Stromal cell of bone marrow (primary cell): ENCODE data around the gene FIZ1.
"Not testable (repeated sequence)": the region's sequence is repeated elsewhere in the genome, so short reads cannot be mapped to it uniquely, and the experiment has no call there.

Experiments used
- DNase-seq: peaks from one replicate; pipeline ENCODE4 v3.0.0-alpha.2; 2012; ENCODE audit warnings: low read depth

FIZ1 gene

DNA sequence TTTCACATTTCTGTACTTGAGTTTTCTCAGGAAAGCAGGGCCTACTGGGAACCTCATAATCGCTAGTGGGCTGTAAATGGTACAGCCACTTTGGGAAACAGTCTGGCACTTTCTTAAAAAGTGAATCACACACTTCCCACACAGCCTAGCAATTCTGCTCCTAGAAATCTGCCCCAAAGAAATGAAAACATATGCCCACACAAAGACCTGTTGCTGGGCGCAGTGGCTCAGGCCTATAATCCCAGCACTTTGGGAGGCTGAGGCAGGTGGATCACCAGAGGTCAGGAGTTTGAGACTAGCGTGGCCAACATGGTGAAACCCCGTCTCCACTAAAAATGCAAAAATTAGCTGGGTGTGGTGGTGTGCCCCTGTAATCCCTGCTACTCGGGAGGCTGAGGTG lies 29.8 kb downstream of the FIZ1 start:
- DNase-seq = not testable (repeated sequence)

DNA sequence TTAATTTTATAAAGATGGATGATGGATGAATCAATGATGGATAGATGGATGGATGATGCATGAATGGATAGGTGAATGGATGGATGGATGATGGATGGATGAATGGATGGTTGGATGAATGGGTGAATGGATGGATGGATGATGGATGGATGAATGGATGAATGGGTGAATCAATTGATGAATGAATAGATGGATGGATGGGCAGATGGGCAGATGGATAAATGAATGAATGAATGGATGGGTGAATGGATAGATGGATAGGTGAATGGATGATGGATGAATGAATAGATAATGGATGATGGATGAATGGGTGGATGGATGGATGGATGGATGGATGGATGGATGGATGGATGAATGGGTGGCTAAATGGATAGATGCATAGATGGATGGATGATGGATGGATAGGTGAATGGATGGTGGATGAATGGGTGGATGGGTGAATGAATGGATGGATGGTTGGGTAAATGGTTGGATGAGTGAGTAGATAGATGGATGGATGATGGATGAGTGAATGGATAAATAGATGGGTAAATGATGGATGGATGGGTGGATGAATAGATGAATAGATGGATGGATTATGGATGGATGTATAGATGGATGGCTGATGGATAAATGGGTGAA lies 31.5 kb downstream of the FIZ1 start:
- no peak for DNase-seq

DNA sequence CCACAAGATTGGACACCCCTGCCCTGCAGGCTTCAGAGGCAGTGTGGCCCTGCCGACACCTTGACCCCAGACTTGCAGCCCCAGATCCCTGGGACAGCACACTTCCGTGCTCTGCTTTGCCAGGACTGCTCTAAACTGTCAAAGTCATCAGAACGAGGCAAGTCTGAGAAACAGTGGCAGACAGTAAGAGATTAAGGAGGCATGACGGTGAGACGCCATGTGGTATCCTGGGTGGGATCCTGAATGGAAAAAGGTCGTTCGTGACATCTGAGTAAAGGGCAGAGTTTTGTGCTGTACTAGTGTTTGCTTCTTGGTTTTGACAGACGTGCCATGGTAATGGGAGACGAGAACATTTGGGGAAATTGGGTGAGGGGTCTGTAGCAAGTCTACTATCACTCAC lies 32.5 kb downstream of the FIZ1 start:
- DNase-seq = no peak

DNA sequence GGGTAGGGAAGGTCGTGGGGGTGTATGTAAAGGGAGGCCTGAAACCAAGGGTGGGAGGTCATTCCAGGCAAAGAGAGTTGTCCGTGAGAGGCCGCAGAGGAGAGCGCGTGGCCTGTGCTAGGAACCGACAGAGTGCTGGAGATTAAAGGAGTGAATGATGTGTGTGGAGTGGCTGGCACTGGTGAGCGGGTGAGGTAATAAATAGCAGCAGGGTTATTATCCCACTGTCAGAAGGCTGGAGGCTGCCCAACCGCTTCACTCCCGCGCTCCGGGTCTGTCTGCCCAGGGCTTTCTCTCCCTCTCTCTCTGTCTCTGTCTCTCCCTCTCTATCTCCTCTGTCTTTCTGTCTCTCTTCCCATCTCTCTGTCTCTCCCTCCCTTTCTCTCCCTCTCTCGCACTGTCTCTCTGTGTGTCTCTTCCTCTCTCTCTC lies 36.0 kb downstream of the FIZ1 start:
- DNase-seq = no peak

DNA sequence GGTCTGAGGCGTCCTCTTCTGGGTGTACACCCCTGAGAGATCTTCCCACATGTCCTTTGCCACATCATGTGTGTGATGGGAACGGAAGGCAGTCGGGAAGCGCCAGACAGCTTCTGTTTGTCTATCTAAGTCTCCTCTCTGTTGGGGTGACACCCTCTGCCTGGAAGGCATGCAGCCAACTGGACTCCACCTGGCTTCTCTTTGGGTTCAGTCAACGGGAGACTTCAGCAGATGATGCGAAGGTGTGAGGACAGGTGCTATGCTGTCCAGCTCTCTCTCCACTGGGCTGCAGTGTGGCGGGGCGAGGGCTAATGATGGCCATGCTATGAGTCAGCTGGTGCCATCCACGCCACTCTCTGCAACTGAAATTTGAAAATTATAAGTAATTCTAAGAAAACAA lies 39.6 kb downstream of the FIZ1 start:
- no peak for DNase-seq

DNA sequence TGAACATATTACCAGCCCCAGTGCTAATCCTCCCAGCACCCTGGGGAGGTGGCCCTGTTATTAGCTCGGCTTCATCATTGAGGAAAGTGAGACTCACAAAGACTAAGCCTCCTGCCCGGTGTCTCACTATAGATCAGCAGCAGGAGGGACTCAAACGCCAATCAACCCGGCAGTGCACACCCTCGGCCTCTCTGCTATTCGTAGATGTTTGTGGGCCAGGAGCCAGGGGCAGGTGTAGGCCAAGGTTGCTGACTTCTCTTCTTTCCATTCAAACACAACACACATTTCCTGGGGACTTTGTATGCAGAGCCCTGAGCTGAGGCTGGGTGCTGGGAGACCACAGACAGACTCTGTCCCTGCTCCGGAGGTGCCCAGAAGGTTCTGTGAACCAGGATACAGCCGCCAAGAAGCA lies 44.6 kb downstream of the FIZ1 start:
- no peak for DNase-seq

DNA sequence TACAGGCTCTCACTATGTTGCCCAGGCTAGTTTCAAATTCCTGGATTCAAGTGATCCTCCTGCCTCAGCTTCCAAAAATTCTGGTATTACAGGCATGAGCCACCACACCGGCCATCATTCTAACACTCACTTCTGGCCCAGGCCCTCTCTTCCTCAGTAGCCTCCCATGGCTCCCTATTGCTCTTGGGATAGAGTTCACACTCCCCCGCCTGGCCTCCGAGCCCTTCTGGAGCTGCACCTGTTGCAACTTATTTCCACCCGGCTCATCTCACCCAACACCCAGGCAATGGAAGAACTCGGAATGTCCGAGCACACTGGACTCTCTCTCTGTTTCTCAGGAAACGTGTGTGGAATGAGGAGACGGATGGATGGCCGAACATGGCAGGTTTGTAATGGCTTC lies 45.0 kb downstream of the FIZ1 start:
- DNase-seq = no peak

DNA sequence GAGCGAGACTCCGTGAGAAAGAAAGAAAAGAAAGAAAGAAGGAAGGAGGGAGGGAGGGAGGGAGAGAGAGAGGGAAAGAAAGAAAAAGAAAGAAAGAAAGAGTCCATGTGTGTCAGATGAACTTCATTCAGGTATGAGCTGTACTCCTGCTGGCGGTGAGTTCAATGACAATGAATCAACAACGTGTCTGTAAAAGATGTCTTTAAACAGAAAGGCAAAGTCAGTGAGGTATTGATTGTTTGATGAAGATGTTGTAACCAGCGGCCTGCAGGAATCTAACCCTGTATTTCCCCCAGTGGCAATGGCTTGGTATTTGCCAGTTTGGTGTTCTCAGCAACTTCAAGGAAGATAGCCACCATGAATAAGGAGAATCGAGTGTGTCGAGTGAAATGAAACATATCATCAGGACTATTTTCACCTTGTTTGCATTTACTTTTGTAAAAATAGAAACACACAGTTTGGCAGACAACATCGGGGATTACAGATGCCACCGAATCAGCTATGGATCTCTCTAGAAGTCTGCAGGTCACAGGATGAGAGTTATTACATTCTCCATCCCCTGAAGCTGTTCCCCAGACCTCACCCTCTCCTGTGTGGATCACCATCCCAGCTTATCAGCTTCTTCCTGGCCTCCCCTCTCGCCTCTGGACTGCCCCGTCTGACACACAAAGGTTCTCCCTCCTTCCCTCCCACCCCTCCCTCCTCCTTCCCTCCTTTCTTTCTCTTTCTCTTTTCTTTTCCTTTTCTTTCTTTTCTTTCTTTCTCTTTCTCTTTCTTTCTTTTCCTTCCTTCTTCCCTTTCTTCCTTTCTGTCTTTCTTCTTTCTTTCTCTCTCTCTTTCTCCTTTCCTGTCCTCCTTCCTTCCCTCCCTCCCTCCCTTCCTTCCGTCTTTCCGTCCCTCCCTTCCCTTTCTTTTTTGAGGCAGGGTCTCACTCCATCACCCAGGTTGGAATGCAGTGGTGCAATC lies 45.8 kb downstream of the FIZ1 start:
- DNase-seq = no peak

DNA sequence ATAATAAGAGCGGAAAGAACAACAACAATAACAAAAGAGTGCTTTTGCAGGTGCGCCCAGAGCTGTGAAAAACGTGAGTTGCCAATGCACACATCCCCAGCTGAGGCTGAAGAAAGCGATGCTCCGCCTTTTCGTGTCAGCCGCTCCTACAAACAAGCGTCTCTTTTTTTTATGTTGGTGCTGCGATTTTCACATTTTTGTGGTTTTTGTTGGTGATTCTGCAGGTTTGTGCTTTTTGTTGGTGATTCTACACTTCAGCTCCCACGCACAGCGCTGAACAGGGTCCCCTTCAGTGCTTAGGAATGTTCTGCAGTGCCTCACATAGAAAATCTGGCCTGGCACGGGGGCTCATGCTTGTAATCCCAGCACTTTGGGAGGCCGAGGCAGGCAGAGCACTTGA lies 46.7 kb downstream of the FIZ1 start:
- no peak for DNase-seq

DNA sequence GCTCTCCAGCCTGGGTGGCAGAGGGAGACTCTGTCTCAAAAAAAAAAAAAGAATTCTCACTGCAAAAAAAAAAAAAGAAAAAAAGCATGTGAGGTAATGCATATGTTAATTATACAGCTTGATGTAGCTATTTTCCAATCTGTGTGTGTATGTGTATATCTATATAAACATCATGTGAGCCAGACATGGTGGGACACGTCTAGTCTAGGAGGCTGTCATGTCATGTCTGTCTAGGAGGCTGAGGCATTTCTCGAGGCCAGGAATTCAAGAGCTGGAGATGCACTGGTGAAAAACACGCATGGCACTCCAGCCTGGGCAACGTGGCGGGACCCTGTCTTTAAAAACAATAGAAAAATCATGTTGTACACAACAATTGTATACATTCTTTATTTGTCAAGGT lies 47.1 kb downstream of the FIZ1 start:
- DNase-seq = no peak

DNA sequence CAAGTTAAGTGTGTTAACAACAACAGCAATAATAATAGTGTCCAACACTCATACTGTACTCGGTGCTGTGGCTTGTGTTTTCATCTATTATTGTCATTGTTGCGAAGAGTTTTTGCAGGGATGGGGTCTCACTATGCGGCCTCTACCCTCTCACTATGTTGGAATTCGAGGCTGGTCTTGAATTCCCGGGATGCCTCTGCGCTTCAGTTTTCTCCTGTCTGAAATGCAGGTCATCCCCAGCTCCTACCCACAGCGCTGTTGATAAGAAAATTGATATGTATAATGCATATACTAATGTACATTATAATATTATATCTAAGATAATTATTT lies 49.0 kb downstream of the FIZ1 start:
- DNase-seq = no peak

DNA sequence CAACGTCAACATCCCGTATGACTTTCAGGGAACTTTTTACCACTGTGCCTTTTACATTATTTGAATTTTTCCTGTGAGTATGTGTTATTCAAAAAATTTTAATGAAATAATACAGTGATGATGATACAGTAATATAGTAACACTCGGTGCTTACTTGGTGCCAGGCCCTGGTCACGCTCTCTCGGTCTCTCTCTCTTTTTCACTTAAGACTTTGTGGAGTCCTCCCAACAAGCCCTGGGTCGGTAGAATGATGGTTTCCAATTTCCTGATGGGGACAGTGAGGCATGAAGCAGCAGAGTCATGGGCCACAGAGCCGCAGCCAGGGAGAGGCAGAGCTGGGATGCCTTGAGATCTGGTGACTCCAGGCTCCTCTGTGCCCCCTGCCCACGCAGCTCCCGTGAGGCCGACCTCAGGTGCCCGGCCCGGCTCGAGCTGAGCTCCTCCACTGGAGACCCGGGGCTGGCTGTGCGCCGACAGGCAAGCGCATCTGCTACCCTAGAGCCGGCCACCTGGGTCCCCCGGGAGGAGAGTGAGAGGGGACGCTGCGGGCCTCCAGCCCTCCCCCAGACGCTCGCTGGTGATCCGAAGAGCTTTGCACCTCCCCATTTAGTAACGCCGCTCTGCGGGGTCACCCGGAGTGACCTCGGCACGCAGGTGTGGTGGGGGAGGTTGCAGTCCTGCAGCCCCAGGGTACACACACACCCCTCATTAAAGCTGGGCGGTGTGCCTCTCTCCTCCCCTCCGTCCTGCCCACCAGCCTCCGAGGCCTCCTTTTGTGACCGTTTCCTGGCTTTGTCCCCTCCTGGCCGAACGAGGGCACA lies 49.6 kb downstream of the FIZ1 start:
- DNase-seq = peak; percentile 80

DNA sequence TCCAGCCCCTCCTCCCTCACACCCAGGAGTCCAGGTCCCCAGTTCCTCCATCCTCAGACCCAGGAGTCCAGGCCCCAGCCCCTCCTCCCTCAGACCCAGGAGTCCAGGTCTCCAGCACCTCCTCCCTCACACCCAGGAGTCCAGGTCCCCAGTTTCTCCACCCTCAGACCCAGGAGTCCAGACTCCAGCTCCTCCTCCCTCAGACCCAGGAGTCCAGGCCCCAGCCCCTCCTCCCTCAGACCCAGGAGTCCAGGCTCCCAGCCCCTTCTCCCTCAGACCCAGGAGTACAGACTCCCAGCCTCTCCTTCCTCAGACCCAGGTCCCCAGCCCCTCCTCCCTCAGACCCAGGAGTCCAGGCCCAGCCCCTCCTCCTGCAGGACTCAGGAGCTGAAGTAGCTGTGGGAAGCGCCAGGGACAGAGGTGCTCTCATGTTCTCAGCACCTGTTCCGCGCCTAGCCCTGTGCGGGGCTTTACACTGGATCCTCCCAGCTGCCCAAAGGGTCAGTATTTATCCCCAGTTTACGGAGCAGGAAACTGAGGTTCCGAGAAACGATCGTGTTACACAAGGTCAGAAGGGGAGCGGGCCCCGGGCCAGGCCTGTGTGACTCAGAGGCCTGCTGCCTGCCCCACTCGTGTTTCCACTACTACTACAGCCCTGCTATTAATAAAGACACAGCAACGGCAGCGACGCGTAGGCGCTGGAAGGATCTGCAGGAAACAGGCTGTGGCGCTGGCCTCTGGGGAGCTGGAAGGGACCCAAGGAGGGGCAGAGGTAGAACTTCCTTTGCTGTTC lies 52.3 kb downstream of the FIZ1 start:
- peak; percentile 71 for DNase-seq

DNA sequence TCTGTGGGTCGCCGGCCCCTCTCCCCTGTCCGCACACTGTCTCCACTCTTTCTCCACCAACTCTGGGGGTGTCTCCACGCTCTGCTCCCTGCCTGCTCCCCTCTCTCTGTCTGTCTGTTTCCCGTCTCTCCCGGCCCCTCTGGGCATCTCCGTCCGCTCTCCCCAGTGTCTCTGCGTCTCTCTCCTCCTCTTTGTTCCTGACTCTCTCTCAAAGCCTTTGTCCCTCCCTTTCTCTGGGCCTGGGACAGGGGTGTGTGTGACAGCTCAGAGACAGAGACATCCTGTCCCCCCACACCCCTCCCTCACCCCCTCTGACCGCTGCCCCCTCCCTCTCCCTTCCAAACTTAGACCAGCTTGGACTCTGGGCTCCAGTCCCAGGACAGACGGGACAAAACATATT lies 53.3 kb downstream of the FIZ1 start:
- no peak for DNase-seq

DNA sequence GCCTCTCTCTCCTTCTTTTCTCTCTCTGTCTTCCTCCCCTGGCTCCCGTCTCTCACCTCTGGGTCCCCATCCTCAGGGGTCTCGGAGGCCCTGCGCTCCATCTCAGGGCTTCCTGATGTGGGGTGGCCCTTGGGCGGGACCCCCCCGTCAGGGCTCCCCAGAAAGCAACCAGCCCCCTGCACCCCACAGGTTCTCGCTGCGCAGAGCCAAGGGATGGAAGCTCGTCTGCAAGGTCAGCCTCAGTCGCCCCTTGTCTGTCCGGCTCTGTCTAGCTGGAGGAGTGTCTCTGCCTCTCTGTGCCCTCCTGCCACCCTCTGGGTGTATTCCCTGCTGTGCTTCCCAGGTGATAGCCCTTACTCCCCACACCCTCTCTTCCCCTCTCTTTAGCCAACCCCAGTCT lies 53.9 kb downstream of the FIZ1 start, which contains the start of gene SBK3:
TSS of gene SBK3 (minus strand) at position 101 of the 400 bp plus-strand sequence. CDS start at position 101, 0 bp downstream.
- DNase-seq = no peak

DNA sequence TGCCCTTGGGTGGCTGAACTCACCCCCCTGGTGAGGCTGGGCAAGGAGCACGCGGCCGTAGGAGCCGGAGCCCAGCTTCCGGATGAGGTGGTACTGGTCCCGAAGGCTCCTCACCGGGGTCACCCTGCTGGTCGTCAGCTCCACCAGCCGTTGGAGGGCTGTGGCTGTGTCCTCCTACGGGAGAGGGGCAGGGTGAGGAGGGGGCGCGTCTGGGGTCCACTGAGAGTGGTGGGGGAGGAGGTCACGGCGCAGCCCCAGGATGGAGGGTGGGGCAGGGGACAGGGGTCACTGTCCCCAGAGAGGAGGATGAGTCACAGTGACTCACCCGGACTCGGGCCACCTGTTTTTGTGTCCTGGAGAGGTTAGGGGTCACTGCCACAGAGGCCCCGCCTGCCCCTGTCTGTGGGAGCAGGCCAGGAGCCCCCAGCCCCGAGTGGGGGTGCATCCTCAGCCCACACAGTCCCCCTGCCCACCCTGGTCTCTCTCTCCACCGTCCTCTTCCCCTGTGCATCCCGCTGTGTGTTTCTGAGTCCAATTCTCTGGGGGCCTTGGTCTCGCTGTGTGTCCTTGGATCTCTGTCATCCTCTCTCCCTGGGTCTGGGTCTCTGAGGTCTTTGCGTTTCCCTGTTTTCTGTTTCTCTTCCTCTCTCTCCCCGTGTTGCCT lies 54.4 kb downstream of the FIZ1 start:
- no peak for DNase-seq

DNA sequence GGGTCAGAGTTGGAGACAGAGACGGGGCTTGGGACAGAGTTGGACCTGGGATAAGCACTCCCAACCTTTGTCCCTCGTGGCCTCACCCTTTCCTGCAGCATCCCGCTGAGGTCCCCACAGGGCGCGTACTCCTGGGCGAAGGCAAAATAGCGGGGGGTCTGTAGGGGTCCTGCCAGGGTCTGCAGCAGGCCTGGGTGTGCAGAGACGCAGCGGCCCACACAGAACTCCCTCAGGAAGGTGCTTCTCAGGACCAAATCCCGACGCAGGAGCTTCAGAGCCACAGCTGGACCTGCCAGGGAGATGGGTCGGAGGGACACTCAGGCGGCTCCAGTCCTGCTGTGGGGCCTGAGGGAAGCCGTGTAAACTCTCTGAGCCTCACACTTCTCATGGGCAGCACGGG lies 55.3 kb downstream of the FIZ1 start:
- DNase-seq = no peak

DNA sequence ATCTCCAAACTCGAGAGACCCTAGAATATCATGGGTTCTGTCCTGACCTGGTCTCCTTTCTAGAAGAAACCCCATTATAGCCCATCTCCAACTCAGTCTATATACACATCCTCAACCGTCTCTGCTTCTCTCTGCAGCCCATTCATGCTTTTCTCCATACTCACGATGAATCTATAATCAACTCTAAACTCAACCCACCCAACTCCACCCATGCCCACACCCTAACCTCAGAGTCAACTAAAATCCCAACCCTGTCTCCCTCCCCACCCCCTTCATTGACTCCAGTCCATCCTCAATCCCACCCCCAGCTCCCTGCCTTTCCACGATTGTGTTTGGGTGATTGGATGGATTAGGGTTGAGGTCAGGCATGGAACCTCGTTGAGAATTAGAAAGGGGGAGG lies 55.8 kb downstream of the FIZ1 start:
- DNase-seq = no peak

DNA sequence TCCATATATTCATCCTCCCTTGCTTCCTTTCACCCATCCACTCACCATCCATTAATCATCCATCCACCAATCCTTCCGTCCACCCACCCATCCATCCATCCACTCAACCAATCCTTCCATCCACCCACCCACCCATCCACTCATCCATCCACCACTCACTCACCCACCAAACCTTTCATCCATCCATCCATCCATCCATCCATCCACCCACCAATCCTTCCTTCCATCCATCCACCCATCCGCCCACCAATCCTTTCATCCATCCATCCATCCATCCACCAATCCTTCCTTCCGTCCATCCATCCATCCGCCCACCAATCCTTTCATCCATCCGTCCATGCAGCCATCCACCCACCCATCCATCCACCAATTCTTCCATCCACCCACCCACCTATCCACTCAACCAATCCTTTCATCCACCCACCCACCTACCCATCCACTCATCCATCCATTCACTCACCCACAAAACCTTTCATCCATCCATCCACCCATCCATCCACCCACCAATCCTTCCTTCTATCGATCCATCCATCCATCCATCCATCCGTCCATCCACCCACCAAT lies 56.9 kb downstream of the FIZ1 start:
- DNase-seq = no peak
